ENCODE results near the gene EDDM13. TPM values are rescaled to one million over a fixed set of nuclear protein-coding genes. Genes with fewer than 3 reads are reported as not detected.

EDDM13 gene
- total and polyA plus RNA-seq, 2 of the 8 experiments (the other 6 are each of a cell fraction or from before 2014, with no cell fraction given) = not detected

DNA sequence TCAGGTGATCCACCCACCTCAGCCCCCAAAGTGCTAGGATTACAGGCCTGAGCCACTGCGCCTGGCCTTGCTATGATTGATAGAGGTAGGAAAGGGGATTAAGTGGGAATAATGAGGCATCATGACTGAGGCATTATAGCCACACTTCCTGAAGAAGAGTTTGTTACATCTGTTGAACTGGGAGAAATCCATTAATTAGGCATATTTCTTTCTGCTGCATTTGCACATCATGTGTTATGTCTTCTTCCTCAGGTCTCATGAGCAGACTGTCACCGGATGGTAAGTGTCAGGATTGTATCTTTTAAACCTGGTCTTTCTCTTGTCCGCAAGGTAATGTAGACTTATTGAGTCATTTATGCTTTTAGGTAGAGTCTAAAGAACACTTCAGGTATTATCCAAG is 12.2 kb downstream of the EDDM13 start:
- H2BK12ac ChIP-seq (ENCODE audit: low read depth, low read length) = no peak overlapping the region
- H4K8ac ChIP-seq (ENCODE audit: extremely low read depth, insufficient read depth, low read length) = no peak overlapping the region
- no peak overlapping the region for H3K18ac ChIP-seq (ENCODE audit: extremely low read depth, low read length)
- DNase-seq (ENCODE audit: low read depth in 1 of 2, low spot score in 2 of 2) (no peak), FAIRE-seq (no peak)
- no peaks in the 10 kb centered on the region for H3K79me1 ChIP-seq (ENCODE audit: low read depth, low read length)
- H3K23me2 ChIP-seq (ENCODE audit: low read depth, low read length) = no peaks in the 10 kb centered on the region
- H2BK120ac ChIP-seq (replicated peaks; ENCODE audit: low read depth, low read length) = no peak overlapping the region
- H3K4me1 ChIP-seq (replicated peaks in 1 of 4; ENCODE audit: control insufficient read depth in 3 of 4, insufficient read depth in 4 of 4, low read length in 3 of 4) = no peaks in the 10 kb centered on the region
- peaks cover 0 to 2% (median 0%) of the 10 kb centered on the region in 4 experiments; a peak in 1 of 7 replicates for H3K27me3 ChIP-seq (replicated peaks in 1 of 4; ENCODE audit: control insufficient read depth in 3 of 4, extremely low read depth in 1 of 4, insufficient read depth in 3 of 4, low read length in 3 of 4)
- H3K56ac ChIP-seq (replicated peaks; ENCODE audit: insufficient read length, low read depth, low read length) = no peak overlapping the region
- no peak overlapping the region for H4K5ac ChIP-seq (ENCODE audit: insufficient read length, low read depth, low read length)
- ChIA-PET POLR2A (ENCODE audit: partially characterized antibody) (interaction anchor here (1.6 kb wide), 1 partner anchor 11 kb away, joined by 3 read pairs; no protein-coding TSS in a partner anchor), CTCF (ENCODE audit: partially characterized antibody) (interaction anchor here (1.5 kb wide), 1 partner anchor 16 kb away, joined by 4 read pairs; no protein-coding TSS in a partner anchor)
- H3K9me3 ChIP-seq (ENCODE audit: insufficient read depth in 2 of 2, low read depth in 1 of 2, low read length in 1 of 2) = no peaks in the 10 kb centered on the region; a peak in 1 of 4 replicates
- H3K9ac ChIP-seq (replicated peaks in 1 of 4; ENCODE audit: extremely low read depth in 1 of 4, low read depth in 3 of 4, low read length in 3 of 4) = no peak overlapping the region
- no peak overlapping the region for H2BK20ac ChIP-seq (ENCODE audit: low read length)
- no peaks in the 10 kb centered on the region for H4K20me1 ChIP-seq (replicated peaks in 1 of 2; ENCODE audit: control insufficient read depth in 1 of 2, insufficient read depth in 2 of 2, low read length in 2 of 2)
- H3K23ac ChIP-seq (ENCODE audit: insufficient read length) = no peak overlapping the region
- H4K91ac ChIP-seq (replicated peaks; ENCODE audit: insufficient read length, low read length) = no peak overlapping the region
- H2AK5ac ChIP-seq (ENCODE audit: low read depth, low read length) = no peak overlapping the region
- no peak overlapping the region for H2BK5ac ChIP-seq (ENCODE audit: low read depth, low read length)
- H3K27ac ChIP-seq (ENCODE audit: low read depth, low read length) = no peak overlapping the region
- no peaks in the 10 kb centered on the region for H3K79me2 ChIP-seq (ENCODE audit: control insufficient read depth in 1 of 2, insufficient read depth in 2 of 2, low read length in 2 of 2)
- WGBS, 2 experiments (ENCODE audit: extremely low coverage in 1 of 2, insufficient coverage in 1 of 2, insufficient read length in 1 of 2, insufficient replicate concordance in 2 of 2, low coverage in 1 of 2, low lambda C conversion rate in 2 of 2, missing lambda C conversion rate in 1 of 2) = 90% methylated on average over 3 of the region's 3 CpGs; no CpG with 5 or more reads in 1 of the 2 experiments
- H3K36me3 ChIP-seq (ENCODE audit: control insufficient read depth in 2 of 4, insufficient read depth in 4 of 4, low read length in 3 of 4) = no peaks in the 10 kb centered on the region
- H2BK15ac ChIP-seq (ENCODE audit: low read length) = no peak overlapping the region
- H3K14ac ChIP-seq (ENCODE audit: insufficient read length) = no peak overlapping the region
- H3K4ac ChIP-seq (replicated peaks; ENCODE audit: insufficient read length, low read depth, low read length) = no peak overlapping the region
- H3K4me2 ChIP-seq (ENCODE audit: insufficient read depth in 1 of 2, low read depth in 2 of 2, low read length in 2 of 2) = no peak overlapping the region
- H2AFZ ChIP-seq (ENCODE audit: low read length) = no peak overlapping the region
- no peak overlapping the region for H3K4me3 ChIP-seq (ENCODE audit: extremely low read depth in 1 of 4, insufficient read depth in 2 of 4, low read depth in 3 of 4, low read length in 4 of 4)
- TF ChIP-seq SIN3A (conservative IDR thresholded peaks at IDR 0.05 in 1 of 2, IDR thresholded peaks at IDR 0.05 in 1 of 2; ENCODE audit: low read depth in 1 of 2, low read length in 2 of 2) = no peak
- TF ChIP-seq SP4 (IDR thresholded peaks at IDR 0.05; ENCODE audit: low read length) = no peak
- TF ChIP-seq, protein P1, sequence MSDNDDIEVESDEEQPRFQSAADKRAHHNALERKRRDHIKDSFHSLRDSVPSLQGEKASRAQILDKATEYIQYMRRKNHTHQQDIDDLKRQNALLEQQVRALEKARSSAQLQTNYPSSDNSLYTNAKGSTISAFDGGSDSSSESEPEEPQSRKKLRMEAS (IDR thresholded peaks at IDR 0.05) = no peak
- TF ChIP-seq, protein P2, sequence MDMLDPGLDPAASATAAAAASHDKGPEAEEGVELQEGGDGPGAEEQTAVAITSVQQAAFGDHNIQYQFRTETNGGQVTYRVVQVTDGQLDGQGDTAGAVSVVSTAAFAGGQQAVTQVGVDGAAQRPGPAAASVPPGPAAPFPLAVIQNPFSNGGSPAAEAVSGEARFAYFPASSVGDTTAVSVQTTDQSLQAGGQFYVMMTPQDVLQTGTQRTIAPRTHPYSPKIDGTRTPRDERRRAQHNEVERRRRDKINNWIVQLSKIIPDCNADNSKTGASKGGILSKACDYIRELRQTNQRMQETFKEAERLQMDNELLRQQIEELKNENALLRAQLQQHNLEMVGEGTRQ (IDR thresholded peaks at IDR 0.05; ENCODE audit: low read length) = no peak
- TF ChIP-seq GABPA (IDR thresholded peaks at IDR 0.05; ENCODE audit: borderline replicate concordance, insufficient read depth, low read length) = no peak
- TF ChIP-seq POLR2AphosphoS5 (IDR thresholded peaks at IDR 0.05; ENCODE audit: low read depth, low read length) = no peak
- TF ChIP-seq SAP30 (IDR thresholded peaks at IDR 0.05; ENCODE audit: insufficient read depth, insufficient replicate concordance, low read length) = no peak
- no peak for TF ChIP-seq SUZ12 (IDR thresholded peaks at IDR 0.05; ENCODE audit: low read length)
- TF ChIP-seq YY1 (IDR thresholded peaks at IDR 0.05; ENCODE audit: low read depth, low read length) = no peak
- TF ChIP-seq, protein P3, sequence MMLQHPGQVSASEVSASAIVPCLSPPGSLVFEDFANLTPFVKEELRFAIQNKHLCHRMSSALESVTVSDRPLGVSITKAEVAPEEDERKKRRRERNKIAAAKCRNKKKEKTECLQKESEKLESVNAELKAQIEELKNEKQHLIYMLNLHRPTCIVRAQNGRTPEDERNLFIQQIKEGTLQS (IDR thresholded peaks at IDR 0.05; ENCODE audit: insufficient read depth, low read depth, low read length) = no peak
- no peak for TF ChIP-seq TEAD4 (IDR thresholded peaks at IDR 0.05; ENCODE audit: low read depth, low read length)
- no peak for TF ChIP-seq CHD1 (IDR thresholded peaks at IDR 0.05; ENCODE audit: low read depth, low read length)
